CD14-positive monocyte (primary cell): Measurements from ENCODE around the gene ATP11A. TPM values are rescaled to one million over a fixed set of nuclear protein-coding genes. Genes with fewer than 3 reads are reported as not detected.

Experiments
- DNase-seq, 3 donors: peaks; one replicate each; pipeline ENCODE4 v3.0.0-alpha.2; 2011 to 2022
- H2AFZ ChIP-seq: 2 replicates; pipeline ENCODE4 v1.6.0; 2012; ENCODE audit warnings: mild to moderate bottlenecking, low read depth, low read length, inconsistent platforms; ENCODE audit not compliant: insufficient read depth, poor library complexity, severe bottlenecking
- H3K27ac ChIP-seq, 2 donors: 1 replicate in 1 of 2; 2 replicates in 1 of 2; pipeline ENCODE4 v1.5.1; 2012 to 2013; ENCODE audit warnings: low read length in 2 of 2, control low read depth in 1 of 2, inconsistent platforms in 1 of 2, low read depth in 1 of 2, mild to moderate bottlenecking in 1 of 2
- H3K27me3 ChIP-seq, 2 donors: one replicate each; pipeline versions ENCODE4 v1.6.0 to v1.6.1; 2011 to 2013; ENCODE audit warnings: low read length in 2 of 2; ENCODE audit not compliant: control insufficient read depth in 2 of 2, insufficient read depth in 2 of 2
- H3K36me3 ChIP-seq, 2 donors: replicated peaks in 1 of 2; 1 replicate in 1 of 2; 2 replicates in 1 of 2; pipeline versions ENCODE4 v1.5.1 to v1.6.1; 2012 to 2013; ENCODE audit warnings: low read length in 2 of 2, control low read depth in 1 of 2, inconsistent platforms in 1 of 2, mild to moderate bottlenecking in 1 of 2; ENCODE audit not compliant: insufficient read depth in 2 of 2, control insufficient read depth in 1 of 2
- H3K4me1 ChIP-seq, 2 donors: 1 replicate in 1 of 2; 2 replicates in 1 of 2; pipeline versions ENCODE4 v1.5.1 to v1.6.1; 2012 to 2013; ENCODE audit warnings: low read length in 2 of 2, control low read depth in 1 of 2, inconsistent platforms in 1 of 2, mild to moderate bottlenecking in 1 of 2, moderate library complexity in 1 of 2; ENCODE audit not compliant: insufficient read depth in 2 of 2, control insufficient read depth in 1 of 2
- H3K4me2 ChIP-seq: replicated peaks from 2 replicates; pipeline ENCODE3; 2012; ENCODE audit warnings: low read length, moderate library complexity, mild to moderate bottlenecking; ENCODE audit not compliant: poor library complexity, severe bottlenecking; ENCODE audit errors: extremely low read depth
- H3K4me3 ChIP-seq, 3 experiments: fragments of 200-600 bp in 1 of 3; sonication (generic) in 1 of 3; replicated peaks in 1 of 3; 1 replicate in 2 of 3; 2 replicates in 1 of 3; pipeline ENCODE4 v1.5.1; 2011 to 2013; ENCODE audit warnings: low read length in 3 of 3, mild to moderate bottlenecking in 3 of 3, control low read depth in 2 of 3, low read depth in 2 of 3, inconsistent platforms in 1 of 3, moderate library complexity in 1 of 3
- H3K79me2 ChIP-seq: 2 replicates; pipeline ENCODE4 v1.6.0; 2012; ENCODE audit warnings: mild to moderate bottlenecking, control low read depth, inconsistent platforms, low read length, moderate library complexity; ENCODE audit not compliant: insufficient read depth
- H3K9ac ChIP-seq: 2 replicates; pipeline ENCODE4 v1.6.0; 2017; ENCODE audit warnings: low read length, mild to moderate bottlenecking; ENCODE audit not compliant: insufficient read depth, poor library complexity, severe bottlenecking
- H3K9me3 ChIP-seq, 2 donors: replicated peaks in 1 of 2; 1 replicate in 1 of 2; 2 replicates in 1 of 2; pipeline versions ENCODE4 v1.5.1 to v1.6.1; 2012 to 2013; ENCODE audit warnings: low read length in 2 of 2, control low read depth in 1 of 2; ENCODE audit not compliant: control insufficient read depth in 1 of 2, insufficient read depth in 1 of 2
- H4K20me1 ChIP-seq: 2 replicates; pipeline ENCODE4 v1.6.0; 2012; ENCODE audit warnings: mild to moderate bottlenecking, low read length, control low read depth, moderate library complexity; ENCODE audit not compliant: insufficient read depth
- H3K27ac Mint-ChIP-seq, 7 donors: one replicate each; pipeline ENCODE4 v1.8.0; 2020; ENCODE audit warnings: mild to moderate bottlenecking in 7 of 7, mixed read lengths in 7 of 7, moderate library complexity in 6 of 7, inconsistent platforms in 2 of 7
- H3K27me3 Mint-ChIP-seq, 3 donors: one replicate each; pipeline ENCODE4 v1.8.0; 2021 to 2022; ENCODE audit warnings: low read depth in 3 of 3, mild to moderate bottlenecking in 3 of 3, mixed read lengths in 3 of 3, moderate library complexity in 3 of 3, inconsistent platforms in 1 of 3
- H3K36me3 Mint-ChIP-seq, 2 donors: one replicate each; pipeline ENCODE4 v1.8.0; 2020; ENCODE audit warnings: mixed read lengths in 2 of 2, inconsistent platforms in 1 of 2, mild to moderate bottlenecking in 1 of 2
- H3K4me1 Mint-ChIP-seq: one replicate; pipeline ENCODE4 v1.8.0; 2020; ENCODE audit warnings: mild to moderate bottlenecking, mixed read lengths
- H3K4me3 Mint-ChIP-seq, 2 donors: one replicate each; pipeline ENCODE4 v1.8.0; 2020; ENCODE audit warnings: mild to moderate bottlenecking in 2 of 2, mixed read lengths in 2 of 2, moderate library complexity in 1 of 2
- H3K9me3 Mint-ChIP-seq, 7 donors: one replicate each; pipeline ENCODE4 v1.8.0; 2020 to 2022; ENCODE audit warnings: mixed read lengths in 7 of 7, mild to moderate bottlenecking in 6 of 7, moderate library complexity in 6 of 7, inconsistent platforms in 2 of 7
- WGBS: methylation state at CpG from one replicate; pipeline ENCODE4 v1.1.5; 2013; ENCODE audit warnings: missing lambda C conversion rate; ENCODE audit not compliant: insufficient coverage; 5-methylcytosine and 5-hydroxymethylcytosine counted together
- intact Hi-C, 2 donors: fragments of 100-400 bp; cut with micrococcal nuclease; formaldehyde crosslinking; loops; one replicate each; pipeline versions ENCODE4 v1.15.0 to v1.15.1; 2023
- polyA plus RNA-seq, 3 donors: library from polyadenylated mRNA; depleted of rRNA in 1 of 3; unstranded in 2 of 3; stranded (reverse) in 1 of 3; fragments of 300-500 nt in 2 of 3; fragments of >200 nt in 1 of 3; fragmentation: Illumina TruSeq in 2 of 3; gene quantifications; 1 replicate in 2 of 3; 2 replicates in 1 of 3; pipeline ENCODE4 v1.2.3, GENCODE V29; 2012 to 2021
- TF ChIP-seq, protein P1 (sequence below): fragments of 200-600 bp; IDR thresholded peaks from one replicate; pipeline ENCODE4 v1.8.0; 2022; ENCODE audit warnings: antibody characterized with exemption, mild to moderate bottlenecking

Gene ATP11A
- polyA plus RNA-seq, 3 donors = 7.2 to 45.4 (median 7.6) TPM

DNA sequence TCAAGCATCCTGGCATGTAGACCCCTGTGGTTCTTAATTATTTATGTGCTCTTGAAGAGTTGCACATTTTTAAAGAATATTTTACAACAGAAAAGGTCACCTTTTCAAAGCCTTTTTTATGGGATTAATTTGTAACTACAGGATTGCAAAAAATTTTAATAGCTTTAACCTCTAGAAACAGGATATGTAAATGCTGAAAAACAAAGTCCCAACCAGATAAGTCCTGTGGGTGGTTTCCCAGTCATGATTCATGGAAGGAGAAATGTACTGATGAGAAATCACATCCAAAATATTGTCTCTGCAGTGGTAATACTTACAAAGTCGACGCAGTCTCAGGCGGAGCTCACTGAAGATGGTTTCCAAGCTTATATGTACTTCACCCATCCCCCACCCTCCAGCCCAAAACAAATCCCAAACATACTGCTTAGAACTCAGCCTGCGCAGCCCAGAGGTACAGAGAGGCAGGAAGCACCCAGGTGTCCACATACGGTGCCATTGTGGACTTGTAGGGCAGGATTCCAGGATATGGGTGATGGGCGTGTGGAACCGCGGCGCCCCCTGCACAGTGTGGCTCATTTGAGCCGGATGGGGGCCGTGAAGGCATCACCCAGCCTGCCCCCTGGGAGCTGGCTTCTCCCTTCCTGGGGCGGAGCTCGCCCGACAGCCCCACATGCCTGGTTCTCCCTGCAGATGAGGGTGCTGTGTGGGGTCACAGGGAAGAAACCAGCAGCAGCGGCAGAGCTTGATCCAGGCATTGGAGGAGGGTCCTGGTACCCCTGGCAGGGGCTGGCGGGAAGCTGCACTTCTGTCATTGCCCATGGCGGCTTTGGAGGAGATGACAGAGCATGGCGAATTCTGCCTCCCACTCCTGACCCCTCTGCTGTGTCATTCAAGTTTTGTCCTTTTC lies 101.2 kb downstream of the ATP11A start:
- Histone ChIP-seq H3K4me1 (no peaks in the 10 kb centered on the region), H3K36me3 (peaks cover 52 to 83% of the 10 kb centered on the region in 2 donors), H3K9me3 (no peaks in the 10 kb centered on the region), H3K4me2 (no peak overlapping the region), H3K27ac (no peak overlapping the region), H3K4me3 (no peak overlapping the region), H4K20me1 (peaks cover 60% of the 10 kb centered on the region), H2AFZ (no peak overlapping the region), H3K27me3 (no peaks in the 10 kb centered on the region), H3K79me2 (peaks cover 19% of the 10 kb centered on the region), H3K9ac (no peak overlapping the region)
- peaks cover 0 to 6% (median 3%) of the 10 kb centered on the region in 7 donors for H3K9me3 Mint-ChIP-seq
- no peak overlapping the region for H3K4me3 Mint-ChIP-seq
- 92% methylated on average over 13 of the region's 18 CpGs for WGBS
- H3K27me3 Mint-ChIP-seq = no peaks in the 10 kb centered on the region
- TF ChIP-seq, protein P1, sequence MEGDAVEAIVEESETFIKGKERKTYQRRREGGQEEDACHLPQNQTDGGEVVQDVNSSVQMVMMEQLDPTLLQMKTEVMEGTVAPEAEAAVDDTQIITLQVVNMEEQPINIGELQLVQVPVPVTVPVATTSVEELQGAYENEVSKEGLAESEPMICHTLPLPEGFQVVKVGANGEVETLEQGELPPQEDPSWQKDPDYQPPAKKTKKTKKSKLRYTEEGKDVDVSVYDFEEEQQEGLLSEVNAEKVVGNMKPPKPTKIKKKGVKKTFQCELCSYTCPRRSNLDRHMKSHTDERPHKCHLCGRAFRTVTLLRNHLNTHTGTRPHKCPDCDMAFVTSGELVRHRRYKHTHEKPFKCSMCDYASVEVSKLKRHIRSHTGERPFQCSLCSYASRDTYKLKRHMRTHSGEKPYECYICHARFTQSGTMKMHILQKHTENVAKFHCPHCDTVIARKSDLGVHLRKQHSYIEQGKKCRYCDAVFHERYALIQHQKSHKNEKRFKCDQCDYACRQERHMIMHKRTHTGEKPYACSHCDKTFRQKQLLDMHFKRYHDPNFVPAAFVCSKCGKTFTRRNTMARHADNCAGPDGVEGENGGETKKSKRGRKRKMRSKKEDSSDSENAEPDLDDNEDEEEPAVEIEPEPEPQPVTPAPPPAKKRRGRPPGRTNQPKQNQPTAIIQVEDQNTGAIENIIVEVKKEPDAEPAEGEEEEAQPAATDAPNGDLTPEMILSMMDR = no peak
- peak overlapping the region in 1 of 7 donors; percentile 22 for H3K27ac Mint-ChIP-seq
- DNase-seq = no peak
- H3K36me3 Mint-ChIP-seq = peaks cover 55 to 86% of the 10 kb centered on the region in 2 donors
- intact Hi-C loops = no loop called here
- peaks cover 7% of the 10 kb centered on the region for H3K4me1 Mint-ChIP-seq

DNA sequence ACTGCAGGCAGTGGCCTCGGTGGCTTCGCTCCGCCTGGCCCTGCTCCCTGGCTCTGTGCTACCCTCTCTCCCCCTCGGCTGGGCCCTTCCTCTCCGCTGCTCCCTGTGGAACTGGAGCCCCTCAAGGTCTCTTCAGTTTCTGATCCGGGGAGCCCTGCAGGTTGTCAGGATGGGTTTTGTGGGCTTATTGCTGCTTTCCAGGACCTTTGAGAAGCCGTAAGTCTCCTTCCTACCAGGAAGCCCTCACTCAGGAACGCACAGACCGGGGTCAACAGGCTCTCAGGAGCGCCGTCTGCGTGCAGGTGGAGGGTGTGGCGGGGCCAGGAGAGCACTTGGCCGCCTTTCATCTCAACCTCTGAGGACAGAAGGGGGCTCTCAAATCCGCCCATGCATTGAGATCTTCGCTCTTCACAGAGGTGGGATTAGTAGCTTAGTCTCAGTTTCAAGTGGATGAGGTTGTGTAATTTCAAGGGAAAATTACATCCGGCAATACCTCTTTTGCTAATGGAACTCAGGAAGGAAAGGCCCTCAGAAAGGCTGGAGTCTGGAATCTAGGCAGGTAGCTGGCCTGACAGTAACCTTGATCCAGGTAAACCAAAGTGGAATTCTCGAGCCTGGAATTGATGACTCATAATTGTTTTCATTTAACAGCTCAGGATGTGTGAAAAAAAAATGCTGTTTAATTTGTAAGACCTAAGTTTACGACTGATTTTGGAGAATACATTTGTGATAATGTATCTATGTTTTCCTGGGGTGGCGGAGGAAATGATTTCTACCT lies 102.0 kb downstream of the ATP11A start:
- Mint-ChIP-seq H3K4me3 (no peak overlapping the region), H3K4me1 (peaks cover 7% of the 10 kb centered on the region), H3K9me3 (peaks cover 0 to 7% (median 3%) of the 10 kb centered on the region in 7 donors), H3K27me3 (peaks cover 0 to 2% (median 0%) of the 10 kb centered on the region in 3 donors), H3K36me3 (peaks cover 60 to 89% of the 10 kb centered on the region in 2 donors), H3K27ac (peak overlapping the region in 3 of 7 donors; percentile 6 to 30 (median 22))
- intact Hi-C loops = no loop called here
- 89% methylated on average over 12 of the region's 20 CpGs for WGBS
- TF ChIP-seq, protein P1 = no peak
- peaks cover 19% of the 10 kb centered on the region for H3K79me2 ChIP-seq
- H3K27me3 ChIP-seq = no peaks in the 10 kb centered on the region
- H3K27ac ChIP-seq = no peak overlapping the region
- H3K9me3 ChIP-seq = peaks cover 0 to 7% of the 10 kb centered on the region in 2 donors
- no peaks in the 10 kb centered on the region for H3K4me1 ChIP-seq
- H3K9ac ChIP-seq = no peak overlapping the region
- peaks cover 69% of the 10 kb centered on the region for H4K20me1 ChIP-seq
- no peak for DNase-seq
- peaks cover 50 to 85% of the 10 kb centered on the region in 2 donors for H3K36me3 ChIP-seq
- H3K4me3 ChIP-seq = no peak overlapping the region
- H3K4me2 ChIP-seq = no peak overlapping the region
- no peak overlapping the region for H2AFZ ChIP-seq
